Measurements from ENCODE around the gene PSMD4.
"Not testable (repeated sequence)": the region's sequence is repeated elsewhere in the genome, so short reads cannot be mapped to it uniquely, and the experiment has no call there.

Gene PSMD4

DNA sequence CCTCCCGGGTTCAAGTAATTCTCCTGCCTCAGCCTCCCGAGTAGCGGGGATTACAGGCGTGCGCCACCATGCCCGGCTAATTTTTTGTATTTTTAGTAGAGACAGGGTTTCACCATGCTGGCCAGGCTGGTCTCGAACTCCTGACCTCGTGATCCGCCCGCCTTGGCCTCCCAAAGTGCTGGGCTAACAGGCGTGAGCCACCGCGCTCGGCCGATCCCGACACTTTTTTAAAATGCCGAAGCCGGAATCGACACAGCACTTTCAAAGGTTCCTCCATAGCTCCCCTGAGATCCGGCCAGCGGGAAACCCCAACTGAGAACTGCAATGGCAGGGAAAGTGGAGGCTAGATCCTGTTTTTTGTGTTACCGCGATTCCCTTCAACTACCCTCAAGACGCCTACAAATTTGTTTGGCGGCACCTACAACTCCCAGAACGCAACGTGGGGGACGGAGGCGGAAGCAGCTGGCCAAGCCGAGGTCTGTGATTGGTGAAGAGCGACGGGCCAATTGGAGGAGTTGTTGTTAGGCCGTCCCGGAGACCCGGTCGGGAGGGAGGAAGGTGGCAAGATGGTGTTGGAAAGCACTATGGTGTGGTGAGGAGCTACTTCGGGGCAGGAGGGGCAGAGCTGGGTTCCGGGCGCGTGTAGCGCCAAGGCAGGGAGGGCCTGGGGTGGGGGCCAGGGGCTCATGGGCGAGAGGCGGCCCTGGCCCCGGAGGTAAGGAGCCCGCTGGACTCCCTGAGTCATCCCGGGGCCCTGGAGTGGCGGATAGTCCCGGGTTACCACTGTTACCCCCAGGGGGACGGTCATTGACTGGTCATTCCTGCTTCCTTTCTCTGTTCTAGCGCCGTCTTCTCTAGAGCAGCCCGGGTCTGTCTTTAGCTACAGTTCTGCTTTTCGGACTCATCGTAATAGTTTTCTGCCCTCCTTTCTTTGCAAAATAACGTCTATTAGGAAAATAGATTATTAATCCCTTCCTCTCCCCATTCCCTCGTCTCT is at the start of gene PSMD4:
Gene PSMD4 (plus strand): TSS at position 518 of the 997 bp plus-strand sequence. CDS start 49 bp downstream, at position 567.
- TF ChIP-seq, protein P1, sequence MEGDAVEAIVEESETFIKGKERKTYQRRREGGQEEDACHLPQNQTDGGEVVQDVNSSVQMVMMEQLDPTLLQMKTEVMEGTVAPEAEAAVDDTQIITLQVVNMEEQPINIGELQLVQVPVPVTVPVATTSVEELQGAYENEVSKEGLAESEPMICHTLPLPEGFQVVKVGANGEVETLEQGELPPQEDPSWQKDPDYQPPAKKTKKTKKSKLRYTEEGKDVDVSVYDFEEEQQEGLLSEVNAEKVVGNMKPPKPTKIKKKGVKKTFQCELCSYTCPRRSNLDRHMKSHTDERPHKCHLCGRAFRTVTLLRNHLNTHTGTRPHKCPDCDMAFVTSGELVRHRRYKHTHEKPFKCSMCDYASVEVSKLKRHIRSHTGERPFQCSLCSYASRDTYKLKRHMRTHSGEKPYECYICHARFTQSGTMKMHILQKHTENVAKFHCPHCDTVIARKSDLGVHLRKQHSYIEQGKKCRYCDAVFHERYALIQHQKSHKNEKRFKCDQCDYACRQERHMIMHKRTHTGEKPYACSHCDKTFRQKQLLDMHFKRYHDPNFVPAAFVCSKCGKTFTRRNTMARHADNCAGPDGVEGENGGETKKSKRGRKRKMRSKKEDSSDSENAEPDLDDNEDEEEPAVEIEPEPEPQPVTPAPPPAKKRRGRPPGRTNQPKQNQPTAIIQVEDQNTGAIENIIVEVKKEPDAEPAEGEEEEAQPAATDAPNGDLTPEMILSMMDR (IDR thresholded peaks at IDR 0.05; ENCODE audit: low read depth, low read length) = no peak
- H3K4me3 ChIP-seq (ENCODE audit: low read depth, low read length) = peak within 1 kb of the TSS; percentile 84

DNA sequence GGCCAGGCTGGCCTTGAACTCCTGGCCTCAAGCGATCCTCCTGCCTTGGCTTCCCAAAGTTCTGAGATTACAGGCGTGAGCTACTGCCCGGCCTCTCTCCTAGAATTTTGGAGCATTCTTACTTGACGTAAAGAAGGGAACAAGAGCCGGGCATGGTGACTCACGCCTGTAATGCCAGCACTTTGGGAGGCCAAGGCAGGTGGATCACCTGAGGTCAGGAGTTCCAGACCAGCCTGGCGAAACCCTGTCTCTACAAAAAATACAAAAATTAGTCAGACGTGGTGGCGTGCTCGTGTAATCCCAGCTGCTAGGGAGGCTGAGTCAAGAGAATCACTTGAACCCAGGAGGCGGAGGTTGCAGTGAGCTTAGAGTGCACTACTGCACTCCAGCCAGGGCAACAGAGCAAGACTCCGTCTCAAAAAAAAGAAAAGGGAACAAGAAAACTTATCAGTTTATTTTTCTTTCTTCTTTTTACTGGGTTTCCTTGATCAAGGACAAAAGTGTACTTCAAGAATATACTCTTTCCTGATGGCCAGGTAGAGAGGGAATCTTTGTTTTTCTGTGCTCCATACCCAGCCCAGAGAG is 49.1 kb upstream of the PSMD4 start:
- H3K4me3 ChIP-seq (ENCODE audit: low read depth, low read length) = not testable (repeated sequence)

DNA sequence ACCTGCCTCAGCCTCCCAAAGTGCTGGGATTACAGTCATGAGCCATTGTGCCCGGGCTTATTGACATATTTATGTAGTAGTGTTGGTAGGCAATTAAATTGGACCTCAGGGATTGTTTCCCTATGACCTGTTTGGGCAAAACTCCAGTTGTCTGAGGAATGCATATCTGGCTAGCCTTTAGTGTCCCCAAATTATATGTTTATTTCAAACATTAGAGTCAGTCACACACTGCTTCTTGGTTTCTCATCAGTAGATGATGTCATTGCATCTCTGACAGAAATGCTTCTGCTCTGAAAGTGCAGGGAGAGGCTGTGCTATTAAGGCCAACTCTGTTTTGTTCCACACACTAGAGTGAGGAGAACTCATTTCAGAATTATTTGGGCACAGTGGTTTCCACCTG is 43.7 kb upstream of the PSMD4 start:
- H3K4me3 ChIP-seq (ENCODE audit: low read depth, low read length) = no peak overlapping the region
- TF ChIP-seq, protein P1 (IDR thresholded peaks at IDR 0.05; ENCODE audit: low read depth, low read length) = no peak

DNA sequence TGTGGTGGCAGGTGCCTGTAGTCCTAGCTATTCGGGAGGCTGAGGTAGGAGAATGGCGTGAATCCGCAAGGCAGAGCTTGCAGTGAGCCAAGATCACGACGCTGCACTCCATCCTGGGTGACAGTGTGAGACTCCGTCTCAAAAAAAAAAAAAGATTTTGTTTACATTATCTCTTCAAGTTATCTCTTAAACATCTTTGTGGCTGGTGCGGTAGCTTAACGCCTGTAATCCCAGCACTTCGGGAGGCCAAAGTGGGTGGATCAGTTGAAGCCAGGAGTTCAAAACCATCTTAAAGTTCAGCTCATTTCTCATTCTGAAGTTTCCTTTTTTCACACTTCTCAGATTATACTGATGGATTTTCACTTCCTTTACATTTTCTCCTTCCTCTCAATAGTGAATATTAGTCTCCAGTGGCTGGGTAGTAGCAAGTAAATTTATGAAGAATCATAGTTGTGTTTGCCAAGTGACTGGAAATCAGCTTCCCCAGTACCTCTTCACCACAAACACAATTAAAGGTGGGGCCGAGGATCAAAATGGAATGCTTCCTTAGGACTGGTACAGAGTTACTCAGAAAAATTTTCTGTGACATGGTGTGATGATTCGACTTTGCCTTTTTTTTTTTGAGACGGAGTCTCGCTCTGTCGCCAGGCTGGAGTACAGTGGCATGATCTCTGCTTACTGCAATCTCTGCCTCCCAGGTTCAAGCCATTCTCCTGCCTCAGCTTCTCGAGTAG is 42.4 kb upstream of the PSMD4 start:
- TF ChIP-seq, protein P1 (IDR thresholded peaks at IDR 0.05; ENCODE audit: low read depth, low read length) = no peak
- no peak overlapping the region for H3K4me3 ChIP-seq (ENCODE audit: low read depth, low read length)

DNA sequence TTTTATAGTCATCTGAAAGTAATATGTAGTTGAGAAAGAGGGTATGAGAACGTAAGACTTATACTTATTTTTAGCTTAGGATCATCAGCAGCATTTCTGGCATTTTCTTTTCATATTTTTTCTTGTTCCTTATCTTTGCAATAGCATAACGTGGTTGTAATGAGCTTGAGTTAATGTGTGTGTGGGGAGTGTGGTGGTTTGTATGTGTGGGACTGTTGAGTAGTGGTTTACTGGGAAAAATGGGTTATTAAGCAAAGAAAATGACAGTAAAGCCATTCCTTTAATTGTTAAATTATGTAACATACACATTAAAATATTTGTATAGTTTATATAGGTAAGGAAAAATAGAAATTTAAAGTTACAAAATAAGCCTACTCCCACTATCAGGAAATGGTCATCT is 41.0 kb upstream of the PSMD4 start:
- TF ChIP-seq, protein P1 (IDR thresholded peaks at IDR 0.05; ENCODE audit: low read depth, low read length) = no peak
- H3K4me3 ChIP-seq (ENCODE audit: low read depth, low read length) = no peak overlapping the region

DNA sequence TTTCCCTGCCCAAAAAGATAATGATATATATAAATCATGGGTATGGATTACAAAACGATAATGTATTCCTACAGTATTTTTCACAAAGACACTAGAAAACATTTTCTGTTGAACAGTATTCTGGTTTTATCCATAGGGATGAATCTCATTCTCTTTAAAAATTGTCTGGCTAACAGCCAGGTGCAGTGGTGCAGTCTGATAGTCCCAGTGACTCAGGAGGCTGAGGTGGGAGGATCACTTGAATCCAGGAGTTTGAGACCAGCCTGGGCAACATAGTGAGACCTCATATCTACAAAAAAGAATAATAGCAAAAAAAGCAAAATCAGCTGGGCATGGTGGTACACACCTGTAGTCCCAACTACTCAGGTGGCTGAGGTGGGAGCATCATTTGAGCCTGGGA is 32.9 kb upstream of the PSMD4 start:
- TF ChIP-seq, protein P1 (IDR thresholded peaks at IDR 0.05; ENCODE audit: low read depth, low read length) = no peak
- no peak overlapping the region for H3K4me3 ChIP-seq (ENCODE audit: low read depth, low read length)

DNA sequence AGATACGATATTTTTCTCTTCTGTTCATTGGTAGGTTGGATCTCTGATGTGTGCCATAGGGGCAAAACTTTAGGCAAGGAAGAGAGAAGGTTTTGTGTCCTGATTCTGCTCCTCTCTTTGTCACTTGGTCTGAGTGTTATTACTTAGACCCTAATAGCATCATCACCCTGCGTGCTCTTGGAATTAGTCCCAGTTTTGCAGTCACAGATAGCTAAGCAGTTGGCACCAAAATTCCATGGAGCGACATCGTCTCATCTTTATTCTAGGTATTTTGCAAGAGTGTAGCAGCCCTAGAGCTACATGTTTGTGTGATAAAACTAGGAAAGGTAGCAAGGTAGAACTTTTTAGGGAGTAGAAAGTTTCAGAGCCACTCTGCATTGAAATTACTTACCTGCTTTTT is 32.4 kb upstream of the PSMD4 start:
- TF ChIP-seq, protein P1 (IDR thresholded peaks at IDR 0.05; ENCODE audit: low read depth, low read length) = no peak
- H3K4me3 ChIP-seq (ENCODE audit: low read depth, low read length) = no peak overlapping the region

Measured in WI38 (cell line).